GM19324 (cell line): ENCODE measurements around the gene OR5AS1.
"Not testable (repeated sequence)": the region's sequence is repeated elsewhere in the genome, so short reads cannot be mapped to it uniquely, and the experiment has no call there.

Experiments used
- ATAC-seq: cut with Tn5 transposase; IDR thresholded peaks from one replicate; pipeline ENCODE4 v1.9.1; 2021; ENCODE audit warnings: mild to moderate bottlenecking, moderate library complexity; ENCODE audit not compliant: unreplicated experiment, low FRiP score

OR5AS1 gene

DNA sequence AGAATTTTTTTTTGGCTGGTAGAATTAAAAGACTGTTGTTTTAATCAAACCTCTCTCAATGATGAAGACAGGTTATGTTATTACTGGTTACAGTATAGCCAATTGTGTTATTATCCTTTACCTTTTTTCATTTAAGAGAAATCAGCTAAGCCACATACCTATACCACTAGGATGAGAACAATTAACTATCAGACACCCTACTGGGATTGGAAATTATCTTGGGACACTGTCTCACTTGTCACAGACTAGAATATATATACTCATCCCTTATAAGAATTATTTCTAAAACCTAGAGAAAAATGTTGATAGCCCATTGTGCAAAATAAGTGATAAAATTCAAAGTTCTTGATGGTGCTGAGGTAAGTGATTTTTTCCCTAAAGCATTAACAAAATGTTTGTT is at the start of gene OR5AS1:
Gene OR5AS1, plus strand, starts transcription at position 301 of the 400 bp plus-strand sequence. CDS start 2,765 bp downstream, outside the sequence.
- ATAC-seq = no peak

- ATAC-seq = no peak
Observed at GRCh38 chr11:55994525-55994924, 32.9 kb upstream of the OR5AS1 start, which contains the start of gene OR5F1. Gene OR5F1 (minus strand): TSS chr11:55994625. CDS start chr11:55994625, 0 bp downstream.

GRCh38 chr11:56010716-56011115 is 16.7 kb upstream of the OR5AS1 start:
- no peak for ATAC-seq

DNA sequence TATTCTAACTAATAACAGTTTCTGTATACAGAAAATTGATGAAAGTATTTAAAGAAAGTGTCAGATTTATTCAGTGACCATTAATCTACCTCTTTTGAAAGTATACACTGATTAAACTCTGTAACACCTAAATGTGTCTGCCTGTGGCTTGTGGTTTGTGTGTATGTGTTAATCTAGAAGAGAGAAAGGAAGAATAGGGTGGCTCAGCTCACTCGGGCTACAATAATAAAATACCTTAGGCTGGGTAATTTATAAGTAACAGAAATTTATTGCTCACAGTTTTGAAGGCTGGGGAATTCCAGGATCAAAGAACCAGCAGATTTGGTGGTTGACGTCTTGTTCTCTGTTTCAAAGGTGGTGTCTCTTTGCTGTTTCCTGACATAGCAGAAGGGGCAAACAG is 13.6 kb upstream of the OR5AS1 start:
- ATAC-seq = no peak

DNA sequence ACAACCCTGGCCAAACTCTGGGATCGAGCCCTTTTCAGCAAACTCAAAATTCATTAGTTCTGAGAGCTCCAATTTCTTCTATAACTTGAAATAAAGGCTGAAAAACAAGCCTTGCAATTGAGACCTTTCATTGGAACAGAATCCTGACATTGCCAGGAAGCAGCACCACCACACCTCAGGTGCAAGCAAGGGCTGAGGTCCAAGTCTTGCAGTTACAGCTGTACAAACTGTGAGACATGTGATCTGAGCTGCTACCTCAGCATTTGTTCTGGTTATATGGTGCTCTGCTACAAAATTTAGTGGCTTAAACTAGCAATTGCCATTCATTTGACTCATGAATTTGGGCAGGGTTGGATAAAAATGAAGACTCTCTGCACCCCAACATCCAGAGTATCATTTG is 18.1 kb downstream of the OR5AS1 start:
- no peak for ATAC-seq

GRCh38 chr11:56048480-56048879 is 21.0 kb downstream of the OR5AS1 start:
- ATAC-seq = no peak

GRCh38 chr11:56049487-56049886 is 22.0 kb downstream of the OR5AS1 start:
- ATAC-seq = no peak

DNA sequence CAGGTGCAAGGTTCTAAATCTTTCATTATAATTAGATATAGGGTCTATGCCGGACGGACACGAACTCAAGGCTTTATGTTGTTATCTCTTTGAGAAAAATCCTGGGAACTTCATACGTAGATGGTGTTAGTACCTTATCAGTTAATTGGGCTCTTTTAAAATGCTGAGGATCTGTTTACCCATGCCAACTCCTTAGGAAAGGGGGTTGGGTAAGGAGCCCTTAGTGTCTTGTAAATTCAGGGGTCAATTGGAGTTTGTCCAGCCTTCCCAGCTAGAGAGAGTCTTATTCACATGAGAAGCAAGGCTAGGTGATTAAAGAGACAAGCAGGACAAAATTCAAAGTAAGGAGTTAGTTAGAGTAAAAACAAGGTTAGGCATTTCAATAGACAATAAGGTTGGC is 28.9 kb downstream of the OR5AS1 start:
- not testable (repeated sequence) for ATAC-seq

GRCh38 chr11:56057661-56058237 is 30.3 kb downstream of the OR5AS1 start:
- ATAC-seq = not testable (repeated sequence)

GRCh38 chr11:56058260-56058780 is 30.9 kb downstream of the OR5AS1 start:
- not testable (repeated sequence) for ATAC-seq

GRCh38 chr11:56066980-56067379 is 39.5 kb downstream of the OR5AS1 start:
- no peak for ATAC-seq
